Omental fat pad (tissue), 4 donors: Measurements from ENCODE around the gene RSRC1. TPM values are rescaled to one million over a fixed set of nuclear protein-coding genes. Genes with fewer than 3 reads are reported as not detected.

Experiments
- ATAC-seq: fragments of 150-250 bp; one replicate; pipeline ENCODE4 v1.9.1; 2016; ENCODE audit warnings: mild to moderate bottlenecking, moderate library complexity; ENCODE audit not compliant: low FRiP score
- DNase-seq: peaks from one replicate; pipeline ENCODE4 v3.0.0-alpha.2; 2019; ENCODE audit warnings: low spot score
- total RNA-seq, 4 donors: library from RNA; depleted of rRNA; stranded (reverse); fragments of >200 nt; gene quantifications; one replicate each; pipeline ENCODE4 v1.1.0, GENCODE V29; 2016
- TF ChIP-seq, protein P1 (sequence below), 3 donors: fragments of 450-650 bp; IDR thresholded peaks; one replicate each; pipeline ENCODE4 v1.5.1; 2016 to 2017; ENCODE audit warnings: antibody characterized with exemption in 3 of 3, mild to moderate bottlenecking in 3 of 3, moderate library complexity in 2 of 3

Gene RSRC1
- total RNA-seq, 4 donors from 2014 or later = 30.7 to 48.9 (median 40.9) TPM

DNA sequence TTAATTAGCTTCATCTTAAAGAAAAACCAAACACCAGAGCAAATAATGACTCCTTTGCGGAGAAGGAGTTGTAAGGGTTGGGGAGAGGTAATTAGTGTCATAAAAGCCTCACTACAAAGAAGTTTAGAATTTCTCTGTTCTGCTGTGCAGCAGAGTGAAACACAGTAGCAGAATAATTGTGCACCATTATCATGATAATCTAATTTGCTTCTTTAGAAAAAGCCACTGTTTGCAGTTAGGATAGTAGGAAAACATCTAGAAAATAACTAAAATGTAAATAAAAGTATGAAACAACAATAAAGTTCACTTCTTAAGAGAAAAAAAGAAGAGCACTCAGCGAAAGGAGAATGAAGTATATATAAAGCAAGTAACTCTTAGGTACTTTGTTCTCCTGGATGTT lies 9.2 kb upstream of the RSRC1 start:
- TF ChIP-seq, protein P1, sequence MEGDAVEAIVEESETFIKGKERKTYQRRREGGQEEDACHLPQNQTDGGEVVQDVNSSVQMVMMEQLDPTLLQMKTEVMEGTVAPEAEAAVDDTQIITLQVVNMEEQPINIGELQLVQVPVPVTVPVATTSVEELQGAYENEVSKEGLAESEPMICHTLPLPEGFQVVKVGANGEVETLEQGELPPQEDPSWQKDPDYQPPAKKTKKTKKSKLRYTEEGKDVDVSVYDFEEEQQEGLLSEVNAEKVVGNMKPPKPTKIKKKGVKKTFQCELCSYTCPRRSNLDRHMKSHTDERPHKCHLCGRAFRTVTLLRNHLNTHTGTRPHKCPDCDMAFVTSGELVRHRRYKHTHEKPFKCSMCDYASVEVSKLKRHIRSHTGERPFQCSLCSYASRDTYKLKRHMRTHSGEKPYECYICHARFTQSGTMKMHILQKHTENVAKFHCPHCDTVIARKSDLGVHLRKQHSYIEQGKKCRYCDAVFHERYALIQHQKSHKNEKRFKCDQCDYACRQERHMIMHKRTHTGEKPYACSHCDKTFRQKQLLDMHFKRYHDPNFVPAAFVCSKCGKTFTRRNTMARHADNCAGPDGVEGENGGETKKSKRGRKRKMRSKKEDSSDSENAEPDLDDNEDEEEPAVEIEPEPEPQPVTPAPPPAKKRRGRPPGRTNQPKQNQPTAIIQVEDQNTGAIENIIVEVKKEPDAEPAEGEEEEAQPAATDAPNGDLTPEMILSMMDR (IDR thresholded peaks at IDR 0.05) = no peak
- DNase-seq = no peak
- ATAC-seq = no peak

DNA sequence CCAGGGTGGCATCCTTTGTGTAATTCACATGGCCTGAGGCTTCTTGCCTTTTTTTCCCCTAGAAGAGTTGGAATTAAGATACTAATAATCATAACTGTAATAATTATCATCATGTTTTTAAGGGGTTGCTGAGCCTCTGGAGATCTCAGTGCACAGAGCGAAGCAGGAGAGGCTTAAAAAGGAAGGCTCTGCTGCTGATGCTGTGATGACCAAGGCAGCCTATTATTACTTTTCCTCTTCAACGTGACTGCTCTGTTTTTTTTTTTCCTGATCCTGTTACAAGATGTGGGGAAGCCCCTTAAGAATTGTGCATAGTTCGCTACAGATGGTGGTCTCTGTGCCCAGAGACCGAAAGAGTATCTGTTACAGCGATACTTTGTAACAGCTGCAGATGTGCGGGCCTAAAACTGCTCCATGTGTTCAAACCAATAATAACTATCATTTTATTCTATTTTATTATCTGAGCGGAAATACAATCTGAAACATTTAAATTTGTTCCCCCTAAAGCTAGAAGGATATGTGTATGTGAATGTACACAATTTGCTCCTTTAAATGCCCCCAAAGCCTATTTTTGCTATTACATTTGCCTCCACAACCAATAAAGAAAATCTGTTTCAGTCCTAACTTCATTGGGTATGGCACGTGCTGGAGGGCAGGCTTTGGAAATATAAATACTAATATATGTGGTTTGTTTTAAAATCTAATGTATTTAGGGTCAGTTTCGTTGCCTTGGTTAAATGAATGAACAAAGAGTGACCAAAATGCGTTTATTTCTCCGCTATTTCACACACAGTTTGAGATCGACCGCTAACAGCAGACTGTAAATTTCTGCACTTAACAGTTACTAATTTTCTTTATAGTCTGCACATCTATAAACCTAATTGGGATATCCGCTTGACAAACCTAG lies 8.3 kb upstream of the RSRC1 start:
- TF ChIP-seq, protein P1 (IDR thresholded peaks at IDR 0.05) = no peak
- ATAC-seq (no peak), DNase-seq (no peak)

DNA sequence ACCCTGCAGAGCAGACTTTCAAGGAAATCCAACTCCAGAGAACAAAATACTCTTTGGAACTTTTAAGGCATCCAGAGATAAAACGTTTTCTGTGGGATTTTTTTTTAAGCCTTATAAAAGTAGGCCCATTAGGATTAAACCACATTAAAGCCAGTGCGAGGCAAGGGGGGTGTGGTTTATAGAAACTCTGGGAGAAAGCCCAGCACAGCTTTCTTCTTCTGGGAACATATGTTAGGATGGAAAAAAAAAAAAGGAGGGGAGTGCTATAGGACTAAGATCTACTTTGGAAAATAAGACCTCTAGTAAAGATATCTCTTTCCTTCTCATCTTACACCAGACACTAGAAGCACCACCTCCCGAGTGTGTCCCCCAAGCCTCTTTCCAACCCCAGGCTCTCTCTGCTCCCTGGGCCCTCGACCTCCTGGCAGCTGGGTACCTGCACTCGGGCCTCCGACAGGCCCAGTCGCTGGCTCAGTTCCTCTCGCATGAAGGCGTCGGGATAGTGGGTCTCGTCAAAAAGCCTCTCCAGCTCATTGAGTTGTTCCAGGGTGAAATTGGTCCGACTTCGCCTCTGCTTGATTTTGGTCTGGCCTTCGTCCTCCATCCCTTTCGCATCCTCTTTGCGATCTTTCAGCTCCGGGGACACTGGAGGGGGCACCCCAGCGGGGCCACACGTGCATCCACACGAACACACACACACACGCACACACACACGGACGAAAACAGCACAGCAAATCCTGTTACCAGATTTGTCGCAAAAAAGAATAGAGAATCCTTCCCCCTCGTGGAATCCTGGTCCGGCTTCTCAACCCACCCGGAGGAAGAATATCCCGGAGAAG lies 7.4 kb upstream of the RSRC1 start:
- TF ChIP-seq, protein P1 (IDR thresholded peaks at IDR 0.05) = no peak
- DNase-seq (no peak), ATAC-seq (no peak)

DNA sequence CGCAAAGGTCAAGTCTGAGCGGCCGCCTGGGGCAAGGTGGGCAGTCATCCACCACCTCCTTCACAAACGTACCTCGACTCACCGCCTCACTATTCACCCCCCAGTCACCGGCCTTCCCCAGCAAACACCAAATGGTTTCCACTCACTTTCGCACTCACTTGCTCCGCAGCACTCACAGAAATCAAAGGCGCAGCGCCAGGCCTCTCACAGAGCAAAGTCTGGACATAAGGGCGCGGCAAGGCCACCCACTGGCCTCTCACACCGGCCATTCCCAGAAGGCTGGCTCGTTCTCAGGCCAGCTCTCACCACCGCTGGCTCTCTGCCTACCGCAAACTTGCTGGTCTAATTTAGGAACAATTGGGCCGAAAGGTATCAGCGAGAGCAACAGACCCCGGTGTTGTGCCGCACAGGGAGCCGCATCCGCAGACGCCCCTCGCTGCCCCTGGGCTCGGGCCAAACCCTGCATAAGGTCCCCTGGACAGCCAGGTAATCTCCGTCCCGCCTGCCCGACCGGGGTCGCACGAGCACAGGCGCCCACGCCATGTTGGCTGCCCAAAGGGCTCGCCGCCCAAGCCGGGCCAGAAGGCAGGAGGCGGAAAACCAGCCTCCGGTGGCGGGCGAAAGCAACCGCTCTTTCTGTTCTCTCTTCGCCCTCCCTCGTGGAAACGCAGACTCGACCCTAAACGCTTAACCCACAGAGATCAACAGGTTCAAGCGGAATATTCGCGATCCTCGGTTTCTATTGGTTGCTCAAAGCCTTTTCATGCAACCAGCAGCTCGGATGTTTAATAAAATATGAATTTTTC lies 6.6 kb upstream of the RSRC1 start:
- no peak for ATAC-seq
- TF ChIP-seq, protein P1 (IDR thresholded peaks at IDR 0.05) = no peak
- no peak for DNase-seq

DNA sequence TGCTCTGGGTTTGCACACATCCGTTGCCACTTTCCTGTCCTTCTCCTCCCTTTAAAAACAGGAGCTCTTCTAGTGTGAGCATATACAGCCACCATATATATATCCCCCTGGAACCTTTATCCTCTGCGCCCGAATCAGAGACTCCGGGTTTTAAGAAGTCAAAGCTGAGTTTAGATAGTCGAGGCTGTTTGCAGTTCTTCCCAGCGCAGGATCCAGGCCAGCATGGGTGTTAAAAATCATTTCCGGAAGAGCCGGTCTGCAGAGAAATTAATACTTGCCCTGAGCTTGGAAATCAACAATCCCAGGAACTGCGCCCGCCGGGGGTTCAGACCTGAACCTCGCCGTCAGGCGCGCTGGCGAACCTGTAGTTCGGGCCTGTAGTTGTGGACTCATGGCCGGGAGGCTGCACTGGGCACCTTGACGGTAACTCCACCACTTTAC lies 6.0 kb upstream of the RSRC1 start:
- ATAC-seq = no peak
- TF ChIP-seq, protein P1 (IDR thresholded peaks at IDR 0.05) = no peak
- no peak for DNase-seq

DNA sequence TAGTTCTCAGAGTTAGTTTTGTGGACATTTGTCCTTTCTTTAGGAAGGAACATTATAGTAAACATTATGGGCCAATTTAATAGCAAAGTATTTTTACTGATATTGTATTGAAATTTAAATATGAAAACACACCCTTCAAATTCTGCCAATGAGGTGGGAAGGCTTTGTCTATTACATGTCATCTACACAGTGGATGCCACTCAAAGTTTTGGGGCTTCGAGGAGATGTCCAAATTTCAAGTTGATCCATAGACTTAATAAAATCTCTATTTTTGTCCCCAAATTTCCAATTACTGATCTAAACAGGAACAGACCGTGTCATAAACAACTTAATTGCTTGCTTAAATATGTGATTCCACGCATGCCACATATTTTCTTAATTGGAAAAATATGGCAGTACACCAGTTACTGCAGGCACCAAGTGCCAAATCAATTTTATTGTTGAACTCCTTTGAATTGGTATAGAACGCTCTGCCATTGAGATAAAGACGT lies 5.4 kb upstream of the RSRC1 start:
- DNase-seq (no peak), ATAC-seq (no peak)
- TF ChIP-seq, protein P1 (IDR thresholded peaks at IDR 0.05) = no peak
